H1 (cell line): Measurements from ENCODE around the gene SLC25A21. TPM values are rescaled to one million over a fixed set of nuclear protein-coding genes. Genes with fewer than 3 reads are reported as not detected.

Experiments used
- CTCF ChIA-PET: fragments of 300-600 bp; sonication (Branson Sonifier 250); formaldehyde crosslinking; loops from one replicate; lab custom pipeline; 2021; ENCODE audit not compliant: partially characterized antibody; lab: Charles Lee
- POLR2A ChIA-PET: fragments of 300-600 bp; sonication (Branson Sonifier 250); formaldehyde crosslinking; loops from one replicate; lab custom pipeline; 2021; ENCODE audit warnings: inconsistent platforms; ENCODE audit not compliant: partially characterized antibody; lab: Charles Lee
- DNase-seq, 2 experiments: peaks; one replicate each; pipeline versions ENCODE4 v3.0.0 to v3.0.0-alpha.2; 2010 to 2022; ENCODE audit warnings: low spot score in 2 of 2, low read depth in 1 of 2, mixed read lengths in 1 of 2
- FAIRE-seq: peaks from 2 replicates; lab custom pipeline; 2011; peaks lifted over from hg19 to GRCh38; lab: Jason Lieb, UNC
- H2AFZ ChIP-seq: 2 replicates; pipeline ENCODE4 v1.8.1; 2012; ENCODE audit warnings: low read length, inconsistent platforms
- H2AK5ac ChIP-seq: 2 replicates; pipeline ENCODE4 v1.6.1; 2013; ENCODE audit warnings: low read depth, low read length
- H2BK120ac ChIP-seq: replicated peaks from 2 replicates; pipeline ENCODE3; 2013; ENCODE audit warnings: low read depth, low read length, inconsistent platforms
- H2BK12ac ChIP-seq: 2 replicates; pipeline ENCODE4 v1.6.1; 2013; ENCODE audit warnings: low read depth, low read length
- H2BK15ac ChIP-seq: 2 replicates; pipeline ENCODE4 v1.6.1; 2013; ENCODE audit warnings: low read length
- H2BK20ac ChIP-seq: 2 replicates; pipeline ENCODE4 v1.6.1; 2013; ENCODE audit warnings: low read length
- H2BK5ac ChIP-seq: 2 replicates; pipeline ENCODE4 v1.6.1; 2013; ENCODE audit warnings: low read depth, low read length
- H3K14ac ChIP-seq: 2 replicates; pipeline ENCODE4 v1.6.1; 2013; ENCODE audit warnings: inconsistent platforms; ENCODE audit not compliant: insufficient read length
- H3K18ac ChIP-seq: 2 replicates; pipeline ENCODE4 v1.6.1; 2013; ENCODE audit warnings: low read length; ENCODE audit errors: extremely low read depth
- H3K23ac ChIP-seq: 2 replicates; pipeline ENCODE4 v1.6.1; 2013; ENCODE audit warnings: inconsistent platforms; ENCODE audit not compliant: insufficient read length
- H3K23me2 ChIP-seq: 2 replicates; pipeline ENCODE4 v1.6.1; 2013; ENCODE audit warnings: low read depth, low read length
- H3K27ac ChIP-seq: 2 replicates; pipeline ENCODE4 v1.6.1; 2011; ENCODE audit warnings: low read depth, low read length, inconsistent platforms
- H3K27me3 ChIP-seq, 4 experiments: replicated peaks in 1 of 4; 1 replicate in 1 of 4; 2 replicates in 3 of 4; pipeline versions ENCODE4 v1.6.1 to v1.8.1; 2011 to 2013; ENCODE audit warnings: low read length in 3 of 4, mild to moderate bottlenecking in 3 of 4, inconsistent platforms in 2 of 4, mixed read lengths in 2 of 4, moderate library complexity in 1 of 4; ENCODE audit not compliant: control insufficient read depth in 3 of 4, insufficient read depth in 3 of 4; ENCODE audit errors: extremely low read depth in 1 of 4
- H3K36me3 ChIP-seq, 4 experiments: 2 replicates each; pipeline versions ENCODE4 v1.6.1 to v1.8.1; 2011 to 2013; ENCODE audit warnings: mild to moderate bottlenecking in 4 of 4, low read length in 3 of 4, moderate library complexity in 2 of 4, control low read depth in 1 of 4, inconsistent platforms in 1 of 4; ENCODE audit not compliant: insufficient read depth in 4 of 4, control insufficient read depth in 2 of 4
- H3K4ac ChIP-seq: replicated peaks from 2 replicates; pipeline ENCODE3; 2013; ENCODE audit warnings: low read length, low read depth, mixed read lengths, inconsistent platforms; ENCODE audit not compliant: insufficient read length
- H3K4me1 ChIP-seq, 4 experiments: replicated peaks in 1 of 4; 1 replicate in 1 of 4; 2 replicates in 3 of 4; pipeline versions ENCODE4 v1.6.1 to v1.8.1; 2011 to 2013; ENCODE audit warnings: low read length in 3 of 4, inconsistent platforms in 2 of 4, mixed read lengths in 1 of 4; ENCODE audit not compliant: insufficient read depth in 4 of 4, control insufficient read depth in 3 of 4
- H3K4me2 ChIP-seq, 2 experiments: 2 replicates each; pipeline versions ENCODE4 v1.6.1 to v1.8.1; 2011 to 2013; ENCODE audit warnings: low read depth in 2 of 2, low read length in 2 of 2, control low read depth in 1 of 2, inconsistent platforms in 1 of 2, mild to moderate bottlenecking in 1 of 2; ENCODE audit not compliant: insufficient read depth in 1 of 2
- H3K4me3 ChIP-seq, 4 experiments: fragments of 200-600, 300-600 bp in 1 of 4; sonication (generic), shearing (Covaris generic), sonication (Bioruptor Twin) in 1 of 4; 2 replicates each; pipeline versions ENCODE4 v1.5.1 to v1.8.1; 2011 to 2016; ENCODE audit warnings: low read length in 4 of 4, low read depth in 3 of 4, control low read depth in 2 of 4, inconsistent platforms in 2 of 4, mild to moderate bottlenecking in 2 of 4, mixed read lengths in 1 of 4, moderate library complexity in 1 of 4; ENCODE audit not compliant: insufficient read depth in 2 of 4; ENCODE audit errors: extremely low read depth in 1 of 4
- H3K56ac ChIP-seq: replicated peaks from 2 replicates; pipeline ENCODE3; 2013; ENCODE audit warnings: low read depth, mild to moderate bottlenecking, mixed read lengths, low read length, inconsistent platforms; ENCODE audit not compliant: insufficient read length
- H3K79me1 ChIP-seq: 2 replicates; pipeline ENCODE4 v1.6.1; 2013; ENCODE audit warnings: low read depth, low read length, control low read depth
- H3K79me2 ChIP-seq, 2 experiments: 2 replicates each; pipeline versions ENCODE4 v1.6.1 to v1.8.1; 2012 to 2013; ENCODE audit warnings: low read length in 2 of 2, mild to moderate bottlenecking in 2 of 2, inconsistent platforms in 1 of 2; ENCODE audit not compliant: insufficient read depth in 2 of 2, control insufficient read depth in 1 of 2
- H3K9ac ChIP-seq, 4 experiments: replicated peaks in 1 of 4; 1 replicate in 1 of 4; 2 replicates in 3 of 4; pipeline versions ENCODE4 v1.6.1 to v1.8.1; 2011 to 2013; ENCODE audit warnings: low read depth in 3 of 4, low read length in 3 of 4, control low read depth in 2 of 4, mild to moderate bottlenecking in 2 of 4, moderate library complexity in 2 of 4, inconsistent platforms in 1 of 4; ENCODE audit errors: extremely low read depth in 1 of 4
- H3K9me3 ChIP-seq, 2 experiments: 2 replicates each; pipeline versions ENCODE4 v1.6.1 to v1.8.1; 2012 to 2013; ENCODE audit warnings: mild to moderate bottlenecking in 2 of 2, moderate library complexity in 2 of 2, control low read depth in 1 of 2, inconsistent platforms in 1 of 2, low read depth in 1 of 2, low read length in 1 of 2, mixed read lengths in 1 of 2; ENCODE audit not compliant: insufficient read depth in 2 of 2
- H4K20me1 ChIP-seq, 2 experiments: replicated peaks in 1 of 2; 2 replicates each; pipeline versions ENCODE3 to v1.8.1; 2011 to 2013; ENCODE audit warnings: inconsistent platforms in 2 of 2, low read length in 2 of 2, mild to moderate bottlenecking in 1 of 2; ENCODE audit not compliant: insufficient read depth in 2 of 2, control insufficient read depth in 1 of 2
- H4K5ac ChIP-seq: 2 replicates; pipeline ENCODE4 v1.6.1; 2013; ENCODE audit warnings: low read length, low read depth, mixed read lengths, inconsistent platforms; ENCODE audit not compliant: insufficient read length
- H4K8ac ChIP-seq: 2 replicates; pipeline ENCODE4 v1.8.0; 2013; ENCODE audit warnings: mild to moderate bottlenecking, moderate library complexity, low read length, inconsistent platforms; ENCODE audit not compliant: insufficient read depth; ENCODE audit errors: extremely low read depth
- H4K91ac ChIP-seq: replicated peaks from 2 replicates; pipeline ENCODE3; 2013; ENCODE audit warnings: low read length, mixed read lengths, inconsistent platforms; ENCODE audit not compliant: insufficient read length
- CHD1 ChIP-seq: IDR thresholded peaks from 2 replicates; pipeline ENCODE4 v1.6.1; 2012; ENCODE audit warnings: low read depth, low read length, improper control_type of control experiment
- CREB1 ChIP-seq: IDR thresholded peaks from 2 replicates; pipeline ENCODE4 v1.6.1; 2012; ENCODE audit warnings: inconsistent platforms
- EZH2 ChIP-seq: fragments of 200-600 bp; sonication (generic); IDR thresholded peaks from 2 replicates; pipeline ENCODE4 v1.7.1; 2012; ENCODE audit warnings: low read depth, mild to moderate bottlenecking, moderate library complexity, low read length, inconsistent platforms; ENCODE audit not compliant: severe bottlenecking
- KDM1A ChIP-seq: fragments of 200-600, 300-600 bp; sonication (generic); IDR thresholded peaks from 2 replicates; pipeline ENCODE4 v1.7.1; 2016; ENCODE audit warnings: mild to moderate bottlenecking, low read length, borderline replicate concordance
- NANOG ChIP-seq: IDR thresholded peaks from 2 replicates; pipeline ENCODE4 v1.6.1; 2011; ENCODE audit warnings: low read length, low read depth, mild to moderate bottlenecking, inconsistent platforms; ENCODE audit not compliant: insufficient read depth, poor library complexity, severe bottlenecking
- RAD21 ChIP-seq, 2 experiments: IDR thresholded peaks in 1 of 2; conservative IDR thresholded peaks in 1 of 2; 2 replicates each; pipeline ENCODE4 v1.6.1; 2011; ENCODE audit warnings: low read depth in 2 of 2, low read length in 2 of 2, improper control_type of control experiment in 1 of 2, inconsistent platforms in 1 of 2, mild to moderate bottlenecking in 1 of 2, moderate library complexity in 1 of 2
- SUZ12 ChIP-seq: fragments of 200-600 bp; sonication (generic); IDR thresholded peaks from 2 replicates; pipeline ENCODE4 v1.6.1; 2012; ENCODE audit warnings: mild to moderate bottlenecking, inconsistent platforms, low read length, moderate library complexity, mixed read lengths
- TBP ChIP-seq: IDR thresholded peaks from 2 replicates; pipeline ENCODE4 v1.6.1; 2011; ENCODE audit warnings: low read depth, low read length, improper control_type of control experiment
- WGBS, 2 experiments: shearing (Covaris generic) in 1 of 2; methylation state at CpG; one replicate each; pipeline versions ENCODE4 v1.1.6 to v1.1.7; 2013 to 2015; ENCODE audit warnings: low lambda C conversion rate in 2 of 2, mixed read lengths in 2 of 2, inconsistent platforms in 1 of 2, low coverage in 1 of 2, missing lambda C conversion rate in 1 of 2; ENCODE audit not compliant: insufficient replicate concordance in 2 of 2, insufficient coverage in 1 of 2, insufficient read length in 1 of 2; ENCODE audit errors: extremely low coverage in 1 of 2, missing lambda C conversion rate in 1 of 2; 5-methylcytosine and 5-hydroxymethylcytosine counted together
- polyA plus RNA-seq, 7 experiments: library from polyadenylated mRNA; depleted of rRNA in 3 of 7; stranded (reverse) in 5 of 7; unstranded in 2 of 7; fragments of >200 nt in 5 of 7; fragments of 200-250 nt in 2 of 7; gene quantifications; 1 replicate in 5 of 7; 2 replicates in 1 of 7; 4 replicates in 1 of 7; pipeline versions ENCODE4 v1.2.1 to v1.2.3, GENCODE V29; 2011 to 2013; ENCODE audit warnings: missing spikeins in 2 of 7, mixed read lengths in 2 of 7
- total RNA-seq: library from RNA; stranded (reverse); fragmentation: NEBNext Ultra II Directional; extraction: Animal tissue kit (Norgen Biotek cat#: 25700); gene quantifications from 2 replicates; pipeline ENCODE4 v1.2.1, GENCODE V29; 2021

The SLC25A21 gene
- total and polyA plus RNA-seq, 2 of the 8 experiments (the other 6 are each of a cell fraction or from before 2014, with no cell fraction given) = 6.9 to 15.7 TPM

DNA sequence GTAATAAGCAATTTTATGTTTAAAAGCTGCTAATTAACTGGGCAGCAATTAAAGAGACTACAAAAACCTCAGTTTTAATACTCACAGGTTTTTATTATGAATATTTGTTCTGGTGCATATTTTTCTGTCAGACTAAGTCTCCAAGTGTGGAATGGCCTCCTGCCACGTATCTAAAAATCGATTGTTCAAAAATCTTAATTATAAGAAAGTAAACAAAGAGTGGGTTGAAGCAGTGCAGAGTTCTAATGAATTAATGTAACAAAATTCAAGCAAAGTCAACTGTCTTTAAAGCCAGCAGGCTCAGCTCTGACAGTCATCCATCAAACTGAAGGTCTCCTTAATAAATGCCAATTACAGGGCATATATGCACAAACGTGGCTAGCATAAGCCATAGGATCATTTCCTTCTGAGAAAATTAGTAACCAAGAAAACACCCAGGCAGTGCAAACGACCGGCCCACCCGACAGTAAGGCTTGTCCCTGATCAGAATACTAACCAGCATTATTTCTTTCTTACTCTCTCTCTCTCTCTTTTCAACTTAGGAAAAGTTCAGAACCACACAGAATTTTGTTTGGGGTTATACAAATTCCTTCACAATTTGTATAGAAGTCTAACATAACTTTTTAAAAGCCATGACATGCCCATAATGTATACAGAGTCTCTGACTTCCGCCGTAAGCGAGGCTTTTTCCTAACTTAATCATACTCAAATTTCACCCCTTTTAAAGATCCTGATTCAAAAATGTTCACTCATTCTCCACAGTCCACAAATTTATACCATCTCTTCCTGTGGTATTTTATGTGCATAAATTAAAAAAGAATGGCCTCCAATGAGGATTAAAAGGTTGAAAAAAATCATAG is 83.8 kb downstream of the SLC25A21 start:
- H4K8ac ChIP-seq = no peak overlapping the region
- H3K9ac ChIP-seq = no peak overlapping the region
- no peak overlapping the region for H4K91ac ChIP-seq
- no peak overlapping the region for H2BK5ac ChIP-seq
- H3K56ac ChIP-seq = no peak overlapping the region
- no peak overlapping the region for H3K18ac ChIP-seq
- no peak for DNase-seq
- H3K23me2 ChIP-seq = no peaks in the 10 kb centered on the region; the same call in 1 of the 2 replicates
- H2BK15ac ChIP-seq = no peak overlapping the region
- no peak overlapping the region for H2BK12ac ChIP-seq
- CTCF ChIA-PET = interaction anchor here (1.1 to 1.4 kb wide), 2 partner anchors 33 to 109 kb away, joined by 3 read pairs; no protein-coding TSS in a partner anchor
- POLR2A ChIA-PET = no interaction called here
- no peaks in the 10 kb centered on the region for H3K36me3 ChIP-seq
- H3K27me3 ChIP-seq = no peaks in the 10 kb centered on the region
- no peak overlapping the region for H2BK20ac ChIP-seq
- no peaks in the 10 kb centered on the region for H3K9me3 ChIP-seq
- H3K79me2 ChIP-seq = no peaks in the 10 kb centered on the region
- H4K5ac ChIP-seq = no peak overlapping the region
- WGBS, 2 experiments = 92% methylated on average over 9 of the region's 9 CpGs; no CpG with 5 or more reads in 1 of the 2 experiments
- no peak overlapping the region for H3K14ac ChIP-seq
- TF ChIP-seq TBP = no peak
- TF ChIP-seq CHD1 = no peak
- TF ChIP-seq CREB1 = no peak
- no peak for TF ChIP-seq KDM1A
- no peak for TF ChIP-seq SUZ12
- TF ChIP-seq RAD21 (IDR thresholded peaks at IDR 0.05 in 1 of 2, conservative IDR thresholded peaks at IDR 0.05 in 1 of 2; ENCODE audit: low read depth in 2 of 2, low read length in 2 of 2) = no peak
- no peak for TF ChIP-seq NANOG
- TF ChIP-seq EZH2 = no peak
- H3K27ac ChIP-seq = no peak overlapping the region
- no peaks in the 10 kb centered on the region for H3K4me1 ChIP-seq
- H3K4me3 ChIP-seq = no peak overlapping the region
- H3K4me2 ChIP-seq = no peak overlapping the region
- H2AFZ ChIP-seq = no peak overlapping the region
- no peaks in the 10 kb centered on the region for H4K20me1 ChIP-seq
- H3K79me1 ChIP-seq = no peaks in the 10 kb centered on the region
- FAIRE-seq = no peak
- no peak overlapping the region for H3K23ac ChIP-seq
- H2BK120ac ChIP-seq = no peak overlapping the region
- no peak overlapping the region for H3K4ac ChIP-seq
- H2AK5ac ChIP-seq = no peak overlapping the region
